K562 (cell line): ENCODE data around the gene UPK2. TPM values are rescaled to one million over a fixed set of nuclear protein-coding genes. Genes with fewer than 3 reads are reported as not detected.

Experiments
- CCNT2 ChIP-seq: IDR thresholded peaks from 2 replicates; pipeline ENCODE4 v1.6.1; 2011; ENCODE audit warnings: borderline replicate concordance, low read depth, mild to moderate bottlenecking, moderate library complexity, mixed read lengths, low read length; ENCODE audit not compliant: insufficient read length; ENCODE audit errors: extremely low read depth
- CREM ChIP-seq: IDR thresholded peaks from 2 replicates; pipeline ENCODE4 v1.6.1; 2014; ENCODE audit warnings: antibody characterized with exemption, low read depth
- MEIS2 ChIP-seq: fragments of 450-650 bp; IDR thresholded peaks from 2 replicates; pipeline ENCODE4 v1.6.1; 2014; ENCODE audit warnings: mild to moderate bottlenecking; ENCODE audit not compliant: partially characterized antibody
- MTA3 ChIP-seq: fragments of 450-650 bp; formaldehyde crosslinking; IDR thresholded peaks from 2 replicates; pipeline ENCODE4 v1.6.1; 2017; ENCODE audit warnings: mild to moderate bottlenecking, borderline replicate concordance
- NFATC3 ChIP-seq: fragments of 450-650 bp; IDR thresholded peaks from 2 replicates; pipeline ENCODE4 v1.6.1; 2017; ENCODE audit warnings: mild to moderate bottlenecking
- POLR2H ChIP-seq: IDR thresholded peaks from 2 replicates; pipeline ENCODE4 v1.6.1; 2016; ENCODE audit warnings: missing genetic modification characterization, low read depth, mild to moderate bottlenecking, control low read depth, missing compliant biosample characterization, moderate library complexity
- SFPQ ChIP-seq: fragments of 200-400 bp; formaldehyde crosslinking; IDR thresholded peaks from 2 replicates; pipeline ENCODE4 v1.6.1; 2017; ENCODE audit warnings: mild to moderate bottlenecking, low read depth, low read length, moderate library complexity
- SUPT5H ChIP-seq: fragments of 450-650 bp; IDR thresholded peaks from 2 replicates; pipeline ENCODE4 v1.6.1; 2016
- TAF7 ChIP-seq: fragments of 450-650 bp; IDR thresholded peaks from 2 replicates; pipeline ENCODE4 v1.6.1; 2016; ENCODE audit warnings: missing genetic modification characterization, missing compliant biosample characterization
- ZBTB11 ChIP-seq, 3 experiments: fragments of 200-800 bp in 1 of 3; fragments of 250-450 bp in 1 of 3; fragments of 450-650 bp in 1 of 3; sonication (Bioruptor Pico) in 1 of 3; sonication (Bioruptor generic) in 1 of 3; formaldehyde crosslinking in 1 of 3; IDR thresholded peaks; 2 replicates each; pipeline versions ENCODE4 v1.6.1 to v1.8.0; 2016 to 2022; ENCODE audit warnings: mild to moderate bottlenecking in 2 of 3, missing genetic modification characterization in 2 of 3, missing compliant biosample characterization in 1 of 3, moderate library complexity in 1 of 3
- ZNF165 ChIP-seq: fragments of 250-450 bp; sonication (Bioruptor Pico); IDR thresholded peaks from 2 replicates; pipeline ENCODE4 v1.4.0; 2020; ENCODE audit warnings: borderline replicate concordance
- ZNF324 ChIP-seq: fragments of 250-450 bp; sonication (Bioruptor Pico); IDR thresholded peaks from 2 replicates; pipeline ENCODE4 v1.4.0; 2020; ENCODE audit warnings: mild to moderate bottlenecking
- ZNF609 ChIP-seq: sonication (generic); formaldehyde crosslinking; IDR thresholded peaks from 2 replicates; pipeline ENCODE4 v1.8.1; 2023; ENCODE audit warnings: missing genetic modification reagents, mild to moderate bottlenecking, borderline replicate concordance
- ZSCAN29 ChIP-seq: fragments of 450-650 bp; IDR thresholded peaks from 2 replicates; pipeline ENCODE4 v1.6.1; 2017
- polyA plus RNA-seq, 8 experiments: library from polyadenylated mRNA; depleted of rRNA in 4 of 8; stranded (reverse) in 5 of 8; unstranded in 3 of 8; fragments of >200 nt; fragmentation: Nextera tagmentation in 2 of 8; fragmentation: Illumina TruSeq in 1 of 8; extraction: Ambion mirVana in 2 of 8; extraction: Trizol in 1 of 8; gene quantifications; 2 replicates each; pipeline versions ENCODE4 v1.2.1 to v1.2.3, GENCODE V29; 2011 to 2014; ENCODE audit warnings: inconsistent platforms in 1 of 8, missing spikeins in 1 of 8
- total RNA-seq, 7 experiments: library from RNA; depleted of rRNA in 6 of 7; stranded (reverse); fragments of >200 nt in 6 of 7; fragmentation: Illumina TruSeq in 2 of 7; extraction: Trizol in 2 of 7; gene quantifications; 2 replicates each; pipeline versions ENCODE4 v1.2.1 to v1.2.3, GENCODE V29; 2011 to 2021; ENCODE audit warnings: low replicate concordance in 1 of 7

UPK2 gene
- total and polyA plus RNA-seq, 9 of the 15 experiments (the other 6 are each of a cell fraction or from before 2014, with no cell fraction given), result not detected

- no peak for TF ChIP-seq ZSCAN29
- TF ChIP-seq MTA3, result 0 out of 2 replicates have a peak, but pooled peaks have one; percentile 43
- TF ChIP-seq ZNF609 (CRISPR knock-in tag), result no peak
- TF ChIP-seq CREM, result peak; percentile 55; the same call in 1 of the 2 replicates
- TF ChIP-seq ZNF165, result 0 out of 2 replicates have a peak, but pooled peaks have one; percentile 35
- TF ChIP-seq ZBTB11 (CRISPR knock-in tag; IDR thresholded peaks at IDR 0.05), result peak in 1 of 3 experiments; percentile 41; a peak in 1 of 6 replicates
- 0 out of 2 replicates have a peak, but pooled peaks have one; percentile 55 for TF ChIP-seq ZNF324 (CRISPR knock-in tag)
- TF ChIP-seq POLR2H, result peak; percentile 65; the same call in 1 of the 2 replicates
- TF ChIP-seq MEIS2, result peak; percentile 15
- no peak for TF ChIP-seq SFPQ
- peak; percentile 86 for TF ChIP-seq SUPT5H
- TF ChIP-seq CCNT2, result peak; percentile 48
- TF ChIP-seq NFATC3, result no peak
- TF ChIP-seq TAF7 (tag), result 0 out of 2 replicates have a peak, but pooled peaks have one; percentile 40
Observed at GRCh38 chr11:118997627-118998387, 41.7 kb downstream of the UPK2 start, which contains the start of gene CENATAC (continued).
